ENCODE results near the gene EEFSEC.

- TF ChIP-seq, protein P1, sequence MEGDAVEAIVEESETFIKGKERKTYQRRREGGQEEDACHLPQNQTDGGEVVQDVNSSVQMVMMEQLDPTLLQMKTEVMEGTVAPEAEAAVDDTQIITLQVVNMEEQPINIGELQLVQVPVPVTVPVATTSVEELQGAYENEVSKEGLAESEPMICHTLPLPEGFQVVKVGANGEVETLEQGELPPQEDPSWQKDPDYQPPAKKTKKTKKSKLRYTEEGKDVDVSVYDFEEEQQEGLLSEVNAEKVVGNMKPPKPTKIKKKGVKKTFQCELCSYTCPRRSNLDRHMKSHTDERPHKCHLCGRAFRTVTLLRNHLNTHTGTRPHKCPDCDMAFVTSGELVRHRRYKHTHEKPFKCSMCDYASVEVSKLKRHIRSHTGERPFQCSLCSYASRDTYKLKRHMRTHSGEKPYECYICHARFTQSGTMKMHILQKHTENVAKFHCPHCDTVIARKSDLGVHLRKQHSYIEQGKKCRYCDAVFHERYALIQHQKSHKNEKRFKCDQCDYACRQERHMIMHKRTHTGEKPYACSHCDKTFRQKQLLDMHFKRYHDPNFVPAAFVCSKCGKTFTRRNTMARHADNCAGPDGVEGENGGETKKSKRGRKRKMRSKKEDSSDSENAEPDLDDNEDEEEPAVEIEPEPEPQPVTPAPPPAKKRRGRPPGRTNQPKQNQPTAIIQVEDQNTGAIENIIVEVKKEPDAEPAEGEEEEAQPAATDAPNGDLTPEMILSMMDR (IDR thresholded peaks at IDR 0.05), result no peak
- no peak for TF ChIP-seq POLR2A (IDR thresholded peaks at IDR 0.05)
Measured at GRCh38 chr3:128372707-128373533, 219.6 kb downstream of the EEFSEC start.

Measured in adrenal gland (tissue), 5 donors.